Measurements from ENCODE around the gene ELFN1. TPM values are rescaled to one million over a fixed set of nuclear protein-coding genes. Genes with fewer than 3 reads are reported as not detected.

ELFN1 gene
- 0.22 and 0.77 TPM in 2 replicates for total RNA-seq

GRCh38 chr7:1669954-1670893 is at the start of gene ELFN1:
ELFN1 (plus strand) TSS chr7:1670277; CDS start chr7:1744597, 74,320 bp downstream.

Other genes starting within 250 kb of the ELFN1 start
- 6.9 TPM in 2 replicates for gene MICALL2, start 210.8 kb upstream of the ELFN1 start, total RNA-seq
- 22.5 and 23.2 TPM in 2 replicates for gene INTS1, start 165.9 kb upstream of the ELFN1 start, total RNA-seq
- 22.4 and 50.1 TPM in 2 replicates for gene MAFK, start 139.6 kb upstream of the ELFN1 start, total RNA-seq
- gene TMEM184A, start 114.1 kb upstream of the ELFN1 start, total RNA-seq = under 0.01 TPM in 2 replicates
- 14.8 and 19.0 TPM in 2 replicates for gene PSMG3, start 100.2 kb upstream of the ELFN1 start, total RNA-seq